Stimulated activated CD8-positive, alpha-beta memory T cell treated with anti-CD3 and anti-CD28 coated beads, Interleukin-15, amount 100 ng/mL, for 48 hours (primary cell): ENCODE results near the gene NEGR1.

Source experiments
- DNase-seq, 2 donors: peaks; one replicate each; pipeline ENCODE4 v3.0.0-alpha.2; 2020; ENCODE audit warnings: low read depth in 2 of 2

The NEGR1 gene

DNA sequence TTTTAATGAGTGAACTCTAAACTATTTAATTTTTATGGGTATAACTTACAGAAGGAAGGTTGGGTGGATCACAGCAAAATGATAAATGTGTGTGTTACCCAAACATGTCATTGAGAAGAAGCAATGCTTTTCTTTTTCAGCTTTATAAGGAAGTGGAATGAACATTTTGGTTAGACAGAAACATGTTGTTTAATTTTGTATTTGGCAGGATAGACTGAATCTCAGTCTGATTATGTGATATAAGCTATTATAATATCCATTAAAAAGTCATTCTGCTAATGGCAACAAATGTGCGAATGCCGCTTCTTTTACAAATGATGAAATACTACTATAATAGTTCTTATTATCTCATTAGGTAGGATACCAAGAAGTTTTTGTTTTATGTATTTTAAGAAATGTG, 919.6 kb downstream of the NEGR1 start:
- DNase-seq, result no peak

DNA sequence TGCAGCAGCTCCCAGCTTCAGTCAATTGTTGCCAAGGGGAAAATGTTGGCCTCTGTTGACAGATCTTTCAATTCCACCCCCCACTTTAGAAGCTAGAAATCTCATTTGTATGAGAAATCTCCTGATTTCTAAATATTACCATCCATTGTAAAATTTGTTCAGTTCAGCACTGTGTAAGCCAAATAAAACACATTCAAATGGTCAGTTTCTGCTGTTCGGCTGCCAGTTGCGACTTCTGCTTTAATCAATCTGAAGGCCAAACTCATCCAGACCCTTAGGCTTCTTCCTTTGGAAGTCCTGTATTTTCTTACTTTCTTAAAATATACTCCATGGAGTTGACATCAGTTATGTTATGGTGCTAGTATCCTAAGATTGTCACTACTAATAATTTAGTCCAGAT, 920.3 kb downstream of the NEGR1 start:
- DNase-seq, result no peak

GRCh38 chr1:71357708-71358107, 924.6 kb downstream of the NEGR1 start:
- DNase-seq, result no peak

DNA sequence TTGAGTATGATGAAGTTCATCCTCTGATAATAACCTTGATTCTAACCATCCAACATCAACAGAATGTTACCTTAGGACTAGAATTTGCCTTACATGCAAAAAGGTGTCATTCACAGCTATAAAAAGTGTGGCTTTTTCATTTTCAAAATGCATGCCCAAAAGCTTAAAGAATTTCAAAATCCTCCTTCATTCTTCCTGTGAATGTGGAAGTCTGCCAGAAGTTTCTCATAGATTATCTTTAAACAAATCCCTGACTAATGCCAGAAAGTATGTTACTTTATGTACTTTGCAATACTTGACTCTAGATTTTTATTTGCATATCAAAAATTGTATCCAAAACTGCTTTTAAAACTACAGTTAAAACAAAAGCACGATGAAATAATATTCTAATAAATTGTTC, 930.9 kb downstream of the NEGR1 start:
- no peak for DNase-seq

GRCh38 chr1:71350805-71351204, 931.5 kb downstream of the NEGR1 start:
- no peak for DNase-seq

- no peak for DNase-seq
Observed at GRCh38 chr1:71350330-71350729, 932.0 kb downstream of the NEGR1 start.
